SIG-M5 treated with dmso at 0.1 percent for 504 hours (cell line): ENCODE data around the gene CAVIN2.

Experiments
- DNase-seq: peaks from one replicate; lab custom pipeline; 2025; ENCODE audit not compliant: unreplicated experiment; lab: John Stamatoyannopoulos, UW

The CAVIN2 gene

GRCh38 chr2:191866195-191866594 is 19.3 kb upstream of the CAVIN2 start:
- no peak for DNase-seq

- DNase-seq = no peak
Observed at GRCh38 chr2:191864628-191865374, 17.9 kb upstream of the CAVIN2 start.

DNA sequence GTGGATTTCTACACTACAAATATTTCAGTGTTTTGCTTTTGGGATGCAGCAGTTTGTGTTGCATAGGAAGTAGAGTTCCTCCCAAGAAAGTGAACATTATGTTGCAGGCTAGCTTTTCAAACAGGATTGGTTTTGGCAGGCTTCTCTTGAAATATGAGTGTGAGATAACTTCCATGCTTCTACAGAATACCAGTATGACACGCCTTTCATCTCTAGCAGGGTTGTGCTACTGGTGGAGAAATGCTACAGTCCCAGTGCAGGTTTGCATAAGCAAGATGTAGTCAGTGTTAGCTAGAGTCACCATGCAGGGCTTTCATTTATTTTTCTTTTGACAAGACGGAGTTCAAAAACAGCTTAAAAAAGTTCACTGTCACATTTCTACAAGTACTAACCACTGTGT is 17.1 kb upstream of the CAVIN2 start:
- no peak for DNase-seq

DNA sequence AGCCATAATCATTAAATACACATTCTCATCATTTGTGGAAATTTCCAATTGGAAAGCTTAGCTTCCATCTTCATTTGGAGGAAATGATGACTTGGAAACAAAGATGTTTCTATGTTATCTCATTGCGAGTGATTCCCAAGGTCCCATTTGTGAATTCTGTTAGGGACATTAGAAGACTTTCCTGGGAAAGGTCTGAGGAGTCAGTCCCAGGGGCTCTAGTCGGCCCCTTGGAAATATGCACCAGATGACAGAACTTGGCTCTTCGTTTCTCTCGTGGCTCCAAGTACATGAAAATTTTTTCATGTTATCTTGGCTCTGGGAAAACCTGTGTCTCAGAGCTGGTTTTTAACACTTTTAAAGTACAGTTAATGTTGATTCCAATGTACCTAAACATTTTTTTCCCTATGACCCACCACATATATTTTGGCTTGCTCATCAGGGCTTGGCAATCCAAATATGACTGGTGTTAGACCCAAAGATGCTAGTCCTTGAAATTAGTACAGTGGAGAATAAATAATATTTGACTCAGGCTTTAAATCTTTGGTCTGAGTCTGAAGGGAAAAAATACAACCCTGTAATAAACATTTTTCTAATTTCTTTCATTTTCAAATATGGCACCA is 15.4 kb upstream of the CAVIN2 start:
- no peak for DNase-seq

DNA sequence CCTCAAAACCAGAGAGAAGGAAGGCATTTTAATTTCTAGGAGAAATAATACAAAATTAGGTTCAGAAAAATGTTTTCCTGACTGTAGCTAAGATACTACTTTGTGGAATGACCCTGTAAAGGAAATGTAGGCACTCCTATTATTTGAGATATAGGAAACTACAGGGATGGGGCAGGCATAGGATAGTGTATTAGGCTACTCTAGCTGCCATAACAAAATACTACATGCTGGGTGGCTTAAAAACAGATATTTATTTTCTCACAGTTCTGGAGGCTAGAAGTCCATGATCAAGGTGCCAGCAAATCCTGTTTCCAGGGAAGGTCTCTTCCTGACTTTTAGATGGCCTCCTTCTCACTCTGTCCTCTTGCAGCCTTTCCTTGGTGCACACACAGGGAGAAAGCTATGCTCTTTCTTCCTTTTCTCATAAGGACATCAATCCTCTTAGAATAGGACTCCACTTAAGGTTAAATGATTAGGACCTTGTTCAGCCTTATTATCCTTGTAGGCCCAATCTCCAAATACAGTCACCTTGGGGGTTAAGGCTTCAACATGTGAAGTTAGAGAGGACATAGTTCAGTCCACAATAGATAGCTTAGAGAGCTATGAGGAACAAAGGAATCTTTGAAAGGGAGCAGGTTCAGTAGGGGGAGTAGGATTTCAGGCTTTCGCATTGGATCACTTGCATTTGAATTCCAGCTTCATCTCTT is 14.0 kb upstream of the CAVIN2 start:
- DNase-seq = no peak

- DNase-seq = peak; percentile 12
Observed at GRCh38 chr2:191859681-191860080, 12.8 kb upstream of the CAVIN2 start.

GRCh38 chr2:191857886-191858285 is 11.0 kb upstream of the CAVIN2 start:
- no peak for DNase-seq

DNA sequence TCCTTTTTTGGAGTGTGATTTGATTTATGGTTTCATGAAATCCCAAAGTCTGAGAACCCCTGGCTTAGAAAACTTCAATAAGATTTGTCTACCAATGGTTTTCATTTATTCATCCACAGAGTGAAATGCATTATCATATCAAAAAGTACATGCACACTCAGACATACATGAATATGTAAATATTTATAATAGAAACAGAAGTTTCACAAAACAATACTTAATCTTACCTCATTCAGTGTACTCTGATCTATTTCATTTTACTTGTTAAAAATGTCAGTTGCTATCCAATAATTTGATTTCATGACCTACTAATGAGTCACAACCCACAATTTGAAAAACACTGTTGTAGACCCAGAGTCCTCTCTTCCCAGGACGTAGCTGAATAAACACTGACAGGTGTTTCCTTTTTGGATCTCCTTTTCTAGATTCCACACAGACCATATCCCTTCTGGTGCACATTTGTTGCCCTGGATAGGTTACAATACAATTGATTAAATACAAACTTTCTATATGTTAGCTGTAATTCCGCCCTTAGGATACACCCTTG is 10.4 kb upstream of the CAVIN2 start:
- DNase-seq = no peak

GRCh38 chr2:191856111-191856876 is 9.4 kb upstream of the CAVIN2 start:
- no peak for DNase-seq

- DNase-seq = no peak
Observed at GRCh38 chr2:191855382-191855781, 8.5 kb upstream of the CAVIN2 start.

GRCh38 chr2:191854382-191855372 is 7.8 kb upstream of the CAVIN2 start:
- no peak for DNase-seq

DNA sequence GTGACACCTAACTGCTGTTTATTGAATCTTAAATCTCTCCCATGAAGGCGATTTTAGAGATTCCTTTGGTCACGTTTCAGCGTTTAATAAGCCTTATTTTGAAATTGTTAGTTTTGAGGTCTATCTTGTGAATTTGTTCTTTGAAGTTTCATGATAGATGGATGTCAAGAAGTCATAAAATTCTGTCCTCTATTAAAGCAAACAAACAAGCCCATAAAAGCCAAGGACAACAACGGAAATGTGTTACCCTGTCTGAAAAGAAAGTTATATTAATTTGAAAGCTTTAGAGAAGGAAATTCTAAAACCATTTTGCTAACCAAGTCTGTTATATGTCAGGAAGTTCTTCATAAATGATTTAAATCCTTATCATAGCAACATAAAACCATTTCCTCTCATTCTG is 7.0 kb upstream of the CAVIN2 start:
- no peak for DNase-seq

DNA sequence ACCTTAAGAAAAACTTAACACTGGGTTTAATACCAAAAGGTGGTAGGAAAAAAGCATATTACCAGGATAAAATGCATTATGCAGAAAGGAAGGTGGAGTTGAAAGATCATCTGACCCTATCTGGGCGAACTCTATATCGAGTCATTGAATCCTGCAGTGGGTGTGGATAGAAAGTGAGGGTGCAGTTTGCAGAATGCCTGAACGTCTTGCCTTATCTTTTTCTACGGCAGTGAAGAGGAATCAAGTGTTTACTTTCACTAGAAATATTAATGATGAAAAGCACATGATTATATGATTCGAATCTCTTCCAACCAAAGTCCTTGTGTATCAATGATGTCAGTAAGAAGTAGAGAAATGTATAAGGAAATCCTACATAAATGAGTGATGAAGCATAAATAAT is 4.3 kb upstream of the CAVIN2 start:
- no peak for DNase-seq

- DNase-seq = no peak
Observed at GRCh38 chr2:191848771-191849767, 2.2 kb upstream of the CAVIN2 start.

GRCh38 chr2:191847764-191848163 is 876 bp upstream of the CAVIN2 start:
- DNase-seq = no peak

- no peak for DNase-seq
Observed at GRCh38 chr2:191845876-191846514, 893 bp downstream of the CAVIN2 start.

DNA sequence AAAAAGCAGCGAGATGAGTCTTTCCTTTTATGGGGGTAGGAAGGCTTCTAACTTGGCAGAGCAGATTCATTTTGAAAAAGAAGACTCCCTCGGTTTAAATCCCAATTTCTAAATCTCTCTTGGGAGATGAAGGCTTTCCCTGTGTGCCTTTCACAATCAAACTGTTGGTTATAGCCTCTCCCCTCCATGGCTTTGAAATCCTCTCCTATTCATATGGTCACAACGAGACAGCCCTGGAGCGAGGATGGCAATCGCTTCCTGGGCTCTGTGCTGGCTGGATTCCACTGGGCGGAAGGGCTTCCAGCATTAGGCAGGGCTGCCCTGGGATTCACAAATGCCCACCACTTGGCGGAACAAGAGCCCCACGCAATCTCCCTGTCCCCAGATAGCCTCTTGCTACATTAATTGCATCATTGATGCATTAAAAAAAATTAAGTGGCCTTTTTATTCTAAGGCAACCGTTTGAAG is 1.6 kb downstream of the CAVIN2 start:
- DNase-seq = no peak

GRCh38 chr2:191844706-191845105 is 2.2 kb downstream of the CAVIN2 start:
- DNase-seq = no peak
